PC-3 (cell line): ENCODE data around the gene NALCN.

Source experiments
- CTCF ChIP-seq: fragments of 300-600 bp; sonication (generic); conservative IDR thresholded peaks from 2 replicates; pipeline ENCODE4 v1.5.1; 2017; ENCODE audit warnings: antibody characterized with exemption, low read depth, mild to moderate bottlenecking, low read length
- EZH2 ChIP-seq: fragments of 300-600 bp; sonication (generic); IDR thresholded peaks from one replicate; pipeline ENCODE4 v1.6.1; 2017; ENCODE audit warnings: antibody characterized with exemption, mild to moderate bottlenecking, low read length; ENCODE audit not compliant: unreplicated experiment
- EZH2phosphoT487 ChIP-seq: fragments of 300-600 bp; sonication (generic); IDR thresholded peaks from 2 replicates; pipeline ENCODE4 v1.6.1; 2018; ENCODE audit warnings: mild to moderate bottlenecking, antibody characterized with exemption, low read length, borderline replicate concordance

GRCh38 chr13:101149735-101150384 lies 266.4 kb downstream of the NALCN start:
- no peak for TF ChIP-seq EZH2
- no peak for TF ChIP-seq EZH2phosphoT487
- peak; percentile 68 for TF ChIP-seq CTCF
